HG02884 (cell line): ENCODE data around the gene CDK5RAP2.
"Not testable (repeated sequence)": the region's sequence is repeated elsewhere in the genome, so short reads cannot be mapped to it uniquely, and the experiment has no call there.

Experiments
- ATAC-seq: cut with Tn5 transposase; IDR thresholded peaks from one replicate; pipeline ENCODE4 v1.9.1; 2021; ENCODE audit warnings: mild to moderate bottlenecking, moderate library complexity; ENCODE audit not compliant: unreplicated experiment

CDK5RAP2 gene

GRCh38 chr9:120521101-120521500 lies 58.9 kb downstream of the CDK5RAP2 start:
- no peak for ATAC-seq

GRCh38 chr9:120515996-120516395 lies 64.0 kb downstream of the CDK5RAP2 start:
- not testable (repeated sequence) for ATAC-seq

- ATAC-seq, result not testable (repeated sequence)
Observed at GRCh38 chr9:120515481-120515880, 64.5 kb downstream of the CDK5RAP2 start.

- no peak for ATAC-seq
Observed at GRCh38 chr9:120514405-120514804, 65.6 kb downstream of the CDK5RAP2 start.

- ATAC-seq, result no peak
Observed at GRCh38 chr9:120513825-120514396, 66.1 kb downstream of the CDK5RAP2 start.

GRCh38 chr9:120510816-120511215 lies 69.2 kb downstream of the CDK5RAP2 start:
- ATAC-seq, result no peak

- no peak for ATAC-seq
Observed at GRCh38 chr9:120507936-120508510, 71.9 kb downstream of the CDK5RAP2 start.

GRCh38 chr9:120505186-120505585 lies 74.8 kb downstream of the CDK5RAP2 start:
- no peak for ATAC-seq

GRCh38 chr9:120500733-120501132 lies 79.2 kb downstream of the CDK5RAP2 start:
- no peak for ATAC-seq

- ATAC-seq, result not testable (repeated sequence)
Observed at GRCh38 chr9:120497865-120498264, 82.1 kb downstream of the CDK5RAP2 start.

- not testable (repeated sequence) for ATAC-seq
Observed at GRCh38 chr9:120496438-120496837, 83.5 kb downstream of the CDK5RAP2 start.

- ATAC-seq, result peak; percentile 96
Observed at GRCh38 chr9:120490888-120491595, 88.9 kb downstream of the CDK5RAP2 start.

- no peak for ATAC-seq
Observed at GRCh38 chr9:120486835-120487234, 93.1 kb downstream of the CDK5RAP2 start.

GRCh38 chr9:120486347-120486746 lies 93.6 kb downstream of the CDK5RAP2 start:
- ATAC-seq, result no peak

- ATAC-seq, result no peak
Observed at GRCh38 chr9:120485788-120486187, 94.2 kb downstream of the CDK5RAP2 start.

GRCh38 chr9:120484162-120484561 lies 95.8 kb downstream of the CDK5RAP2 start:
- no peak for ATAC-seq

- ATAC-seq, result no peak
Observed at GRCh38 chr9:120482424-120483186, 97.4 kb downstream of the CDK5RAP2 start.

GRCh38 chr9:120481846-120482245 lies 98.1 kb downstream of the CDK5RAP2 start:
- ATAC-seq, result no peak

- ATAC-seq, result no peak
Observed at GRCh38 chr9:120481248-120481647, 98.7 kb downstream of the CDK5RAP2 start.

- no peak for ATAC-seq
Observed at GRCh38 chr9:120480707-120481106, 99.3 kb downstream of the CDK5RAP2 start.

- ATAC-seq, result no peak
Observed at GRCh38 chr9:120478208-120478607, 101.8 kb downstream of the CDK5RAP2 start.
